Measurements from ENCODE around the gene CCDC78.

CCDC78 gene

DNA sequence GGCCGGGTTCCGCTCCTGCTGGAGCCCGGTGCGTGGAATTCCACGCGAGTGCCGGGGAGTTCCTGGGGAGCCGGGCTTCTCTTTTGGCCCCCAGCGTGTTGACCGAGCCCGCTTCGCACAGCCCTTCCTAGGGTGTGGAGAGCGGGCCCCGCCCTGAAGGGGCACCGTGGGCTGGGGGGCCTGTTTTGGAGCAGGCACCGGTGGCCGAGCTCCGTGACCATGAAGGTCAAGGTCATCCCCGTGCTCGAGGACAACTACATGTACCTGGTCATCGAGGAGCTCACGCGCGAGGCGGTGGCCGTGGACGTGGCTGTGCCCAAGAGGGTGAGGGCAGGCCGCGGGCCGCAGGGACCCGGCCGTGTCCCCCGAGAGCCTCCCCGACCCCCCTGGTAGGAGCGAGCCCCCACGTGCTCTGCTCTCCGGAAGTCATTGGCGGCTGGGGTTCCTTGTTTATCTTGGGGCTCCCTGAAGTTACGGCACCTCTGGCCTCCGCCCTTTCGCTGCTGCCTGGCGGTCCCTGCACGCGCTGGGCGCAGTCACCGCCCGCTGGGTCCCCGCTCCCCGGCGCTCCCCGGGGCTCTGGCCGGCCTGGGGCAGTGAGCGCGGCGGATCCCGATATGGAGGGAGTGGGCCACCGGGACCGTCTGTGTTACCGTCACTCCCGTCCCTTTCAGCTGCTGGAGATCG, 1.2 kb upstream of the CCDC78 start:
- no peaks in the 10 kb centered on the region for H3K27me3 ChIP-seq (ENCODE audit: insufficient read depth, poor library complexity, severe bottlenecking)
- TF ChIP-seq POLR2AphosphoS5 (IDR thresholded peaks at IDR 0.05; ENCODE audit: low read depth): peak; percentile 55; the same call in 1 of the 2 replicates
- TF ChIP-seq SPI1 (IDR thresholded peaks at IDR 0.05; ENCODE audit: borderline replicate concordance, low read depth): no peak
- TF ChIP-seq GABPA (IDR thresholded peaks at IDR 0.05; ENCODE audit: low read depth): no peak
- TF ChIP-seq, protein P1, sequence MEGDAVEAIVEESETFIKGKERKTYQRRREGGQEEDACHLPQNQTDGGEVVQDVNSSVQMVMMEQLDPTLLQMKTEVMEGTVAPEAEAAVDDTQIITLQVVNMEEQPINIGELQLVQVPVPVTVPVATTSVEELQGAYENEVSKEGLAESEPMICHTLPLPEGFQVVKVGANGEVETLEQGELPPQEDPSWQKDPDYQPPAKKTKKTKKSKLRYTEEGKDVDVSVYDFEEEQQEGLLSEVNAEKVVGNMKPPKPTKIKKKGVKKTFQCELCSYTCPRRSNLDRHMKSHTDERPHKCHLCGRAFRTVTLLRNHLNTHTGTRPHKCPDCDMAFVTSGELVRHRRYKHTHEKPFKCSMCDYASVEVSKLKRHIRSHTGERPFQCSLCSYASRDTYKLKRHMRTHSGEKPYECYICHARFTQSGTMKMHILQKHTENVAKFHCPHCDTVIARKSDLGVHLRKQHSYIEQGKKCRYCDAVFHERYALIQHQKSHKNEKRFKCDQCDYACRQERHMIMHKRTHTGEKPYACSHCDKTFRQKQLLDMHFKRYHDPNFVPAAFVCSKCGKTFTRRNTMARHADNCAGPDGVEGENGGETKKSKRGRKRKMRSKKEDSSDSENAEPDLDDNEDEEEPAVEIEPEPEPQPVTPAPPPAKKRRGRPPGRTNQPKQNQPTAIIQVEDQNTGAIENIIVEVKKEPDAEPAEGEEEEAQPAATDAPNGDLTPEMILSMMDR (IDR thresholded peaks at IDR 0.05; ENCODE audit: insufficient read depth, low read length): no peak
- TF ChIP-seq REST (IDR thresholded peaks at IDR 0.05; ENCODE audit: insufficient replicate concordance, low read depth): no peak
- peak overlapping the region; percentile 66 for H3K4me3 ChIP-seq (replicated peaks; ENCODE audit: insufficient read depth, low read length)
- DNase-seq (ENCODE audit: low read depth in 1 of 2, low spot score in 1 of 2): peak in 1 of 2 experiments; percentile 46
- peak overlapping the region; percentile 65 for H3K27ac ChIP-seq (replicated peaks)

DNA sequence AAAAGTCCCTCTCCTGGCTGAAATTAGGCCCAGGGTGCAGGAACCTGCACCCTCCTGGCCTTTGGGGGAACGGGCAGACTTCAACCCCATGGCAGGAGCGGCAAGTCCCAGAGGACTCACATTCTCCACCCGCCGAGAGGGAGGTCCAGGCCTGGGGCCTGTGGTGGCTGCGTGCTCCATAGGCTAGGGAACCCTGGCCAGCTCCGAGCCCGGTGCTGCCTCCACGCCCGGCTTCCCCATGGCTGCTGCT, 130 bp downstream of the CCDC78 start:
- TF ChIP-seq, protein P1 (IDR thresholded peaks at IDR 0.05; ENCODE audit: insufficient read depth, low read length): no peak
- no peak for DNase-seq (ENCODE audit: low read depth in 1 of 2, low spot score in 1 of 2)
- H3K4me3 ChIP-seq (replicated peaks; ENCODE audit: insufficient read depth, low read length): no peak overlapping the region
- H3K27me3 ChIP-seq (ENCODE audit: insufficient read depth, poor library complexity, severe bottlenecking): no peaks in the 10 kb centered on the region
- no peak overlapping the region for H3K27ac ChIP-seq (replicated peaks)

- H3K4me3 ChIP-seq (replicated peaks; ENCODE audit: insufficient read depth, low read length): no peak overlapping the region
- no peak for DNase-seq (ENCODE audit: low read depth in 1 of 2, low spot score in 1 of 2)
- TF ChIP-seq POLR2AphosphoS5 (IDR thresholded peaks at IDR 0.05; ENCODE audit: low read depth) (peak; percentile 51; the same call in 1 of the 2 replicates), SPI1 (IDR thresholded peaks at IDR 0.05; ENCODE audit: borderline replicate concordance, low read depth) (no peak), GABPA (IDR thresholded peaks at IDR 0.05; ENCODE audit: low read depth) (no peak), REST (IDR thresholded peaks at IDR 0.05; ENCODE audit: insufficient replicate concordance, low read depth) (no peak)
- no peak overlapping the region for H3K27ac ChIP-seq (replicated peaks)
- no peaks in the 10 kb centered on the region for H3K27me3 ChIP-seq (ENCODE audit: insufficient read depth, poor library complexity, severe bottlenecking)
Measured at GRCh38 chr16:725463-726187, 618 bp downstream of the CCDC78 start.

DNA sequence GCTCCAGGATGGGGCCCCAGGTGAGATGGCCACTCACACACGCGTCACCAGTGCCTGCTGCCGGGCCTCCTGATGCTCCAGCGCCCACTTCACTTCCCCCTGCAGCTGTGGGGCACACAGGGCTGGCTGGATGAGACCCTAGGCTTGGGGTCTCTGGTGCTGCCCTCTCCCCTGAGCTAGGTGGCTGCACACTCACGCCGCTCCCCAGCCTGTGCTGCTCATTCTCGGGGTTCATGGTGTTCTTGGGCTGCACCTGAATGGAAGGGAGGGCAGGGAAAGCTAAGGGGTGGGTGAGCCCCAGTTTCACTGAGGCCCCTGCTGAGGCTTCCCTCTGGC, 1.2 kb downstream of the CCDC78 start:
- Histone ChIP-seq H3K4me3 (replicated peaks; ENCODE audit: insufficient read depth, low read length) (no peak overlapping the region), H3K27me3 (ENCODE audit: insufficient read depth, poor library complexity, severe bottlenecking) (no peaks in the 10 kb centered on the region), H3K27ac (replicated peaks) (no peak overlapping the region)
- TF ChIP-seq, protein P1 (IDR thresholded peaks at IDR 0.05; ENCODE audit: insufficient read depth, low read length): no peak
- no peak for TF ChIP-seq SPI1 (IDR thresholded peaks at IDR 0.05; ENCODE audit: borderline replicate concordance, low read depth)
- no peak for DNase-seq (ENCODE audit: low read depth in 1 of 2, low spot score in 1 of 2)

Data from HL-60 (cell line).